ENCODE results near the gene DUS2.

DNA sequence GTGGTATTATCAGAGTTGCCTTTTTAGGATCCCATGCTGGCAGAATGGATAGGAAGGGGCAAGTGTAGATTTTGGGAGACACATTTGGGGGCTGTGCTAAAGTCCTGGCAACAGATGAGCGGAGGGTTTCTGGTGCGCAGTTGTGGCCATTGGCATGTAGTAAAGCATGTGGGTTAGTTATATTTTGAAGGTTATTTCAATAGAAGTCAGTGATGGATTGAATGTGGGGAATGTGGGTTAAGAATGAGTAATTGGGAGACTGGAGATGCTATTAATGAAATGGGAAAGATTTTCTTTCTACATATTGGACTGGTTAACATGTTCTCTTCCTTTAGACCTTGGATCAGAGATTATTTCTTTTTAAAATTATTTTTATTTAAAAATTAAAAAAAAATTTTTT lies 10.0 kb downstream of the DUS2 start:
- TF ChIP-seq POLR2AphosphoS5 (IDR thresholded peaks at IDR 0.05; ENCODE audit: low read depth, low read length) = no peak
- TF ChIP-seq, protein P1, sequence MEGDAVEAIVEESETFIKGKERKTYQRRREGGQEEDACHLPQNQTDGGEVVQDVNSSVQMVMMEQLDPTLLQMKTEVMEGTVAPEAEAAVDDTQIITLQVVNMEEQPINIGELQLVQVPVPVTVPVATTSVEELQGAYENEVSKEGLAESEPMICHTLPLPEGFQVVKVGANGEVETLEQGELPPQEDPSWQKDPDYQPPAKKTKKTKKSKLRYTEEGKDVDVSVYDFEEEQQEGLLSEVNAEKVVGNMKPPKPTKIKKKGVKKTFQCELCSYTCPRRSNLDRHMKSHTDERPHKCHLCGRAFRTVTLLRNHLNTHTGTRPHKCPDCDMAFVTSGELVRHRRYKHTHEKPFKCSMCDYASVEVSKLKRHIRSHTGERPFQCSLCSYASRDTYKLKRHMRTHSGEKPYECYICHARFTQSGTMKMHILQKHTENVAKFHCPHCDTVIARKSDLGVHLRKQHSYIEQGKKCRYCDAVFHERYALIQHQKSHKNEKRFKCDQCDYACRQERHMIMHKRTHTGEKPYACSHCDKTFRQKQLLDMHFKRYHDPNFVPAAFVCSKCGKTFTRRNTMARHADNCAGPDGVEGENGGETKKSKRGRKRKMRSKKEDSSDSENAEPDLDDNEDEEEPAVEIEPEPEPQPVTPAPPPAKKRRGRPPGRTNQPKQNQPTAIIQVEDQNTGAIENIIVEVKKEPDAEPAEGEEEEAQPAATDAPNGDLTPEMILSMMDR (IDR thresholded peaks at IDR 0.05) = no peak
- TF ChIP-seq, protein P2, sequence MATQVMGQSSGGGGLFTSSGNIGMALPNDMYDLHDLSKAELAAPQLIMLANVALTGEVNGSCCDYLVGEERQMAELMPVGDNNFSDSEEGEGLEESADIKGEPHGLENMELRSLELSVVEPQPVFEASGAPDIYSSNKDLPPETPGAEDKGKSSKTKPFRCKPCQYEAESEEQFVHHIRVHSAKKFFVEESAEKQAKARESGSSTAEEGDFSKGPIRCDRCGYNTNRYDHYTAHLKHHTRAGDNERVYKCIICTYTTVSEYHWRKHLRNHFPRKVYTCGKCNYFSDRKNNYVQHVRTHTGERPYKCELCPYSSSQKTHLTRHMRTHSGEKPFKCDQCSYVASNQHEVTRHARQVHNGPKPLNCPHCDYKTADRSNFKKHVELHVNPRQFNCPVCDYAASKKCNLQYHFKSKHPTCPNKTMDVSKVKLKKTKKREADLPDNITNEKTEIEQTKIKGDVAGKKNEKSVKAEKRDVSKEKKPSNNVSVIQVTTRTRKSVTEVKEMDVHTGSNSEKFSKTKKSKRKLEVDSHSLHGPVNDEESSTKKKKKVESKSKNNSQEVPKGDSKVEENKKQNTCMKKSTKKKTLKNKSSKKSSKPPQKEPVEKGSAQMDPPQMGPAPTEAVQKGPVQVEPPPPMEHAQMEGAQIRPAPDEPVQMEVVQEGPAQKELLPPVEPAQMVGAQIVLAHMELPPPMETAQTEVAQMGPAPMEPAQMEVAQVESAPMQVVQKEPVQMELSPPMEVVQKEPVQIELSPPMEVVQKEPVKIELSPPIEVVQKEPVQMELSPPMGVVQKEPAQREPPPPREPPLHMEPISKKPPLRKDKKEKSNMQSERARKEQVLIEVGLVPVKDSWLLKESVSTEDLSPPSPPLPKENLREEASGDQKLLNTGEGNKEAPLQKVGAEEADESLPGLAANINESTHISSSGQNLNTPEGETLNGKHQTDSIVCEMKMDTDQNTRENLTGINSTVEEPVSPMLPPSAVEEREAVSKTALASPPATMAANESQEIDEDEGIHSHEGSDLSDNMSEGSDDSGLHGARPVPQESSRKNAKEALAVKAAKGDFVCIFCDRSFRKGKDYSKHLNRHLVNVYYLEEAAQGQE (IDR thresholded peaks at IDR 0.05; ENCODE audit: insufficient read depth in 1 of 2, low read depth in 2 of 2, low read length in 1 of 2) = no peak

All from Panc1 (cell line).